Neutrophil (primary cell): Measurements from ENCODE around the gene KCNB1.

Source experiments
- H3K27ac ChIP-seq: fragments of 200-600 bp; sonication (generic); 2 replicates; pipeline ENCODE4 v1.5.1; 2016; ENCODE audit warnings: mild to moderate bottlenecking, moderate library complexity
- H3K27me3 ChIP-seq: fragments of 200-600 bp; sonication (generic); 2 replicates; pipeline ENCODE4 v1.6.0; 2016; ENCODE audit warnings: mild to moderate bottlenecking
- H3K36me3 ChIP-seq: fragments of 200-600 bp; sonication (generic); 2 replicates; pipeline ENCODE4 v1.5.1; 2017
- H3K4me1 ChIP-seq, 2 experiments: fragments of 200-600 bp in 1 of 2; sonication (generic) in 1 of 2; 1 replicate in 1 of 2; 2 replicates in 1 of 2; pipeline versions ENCODE4 v1.5.1 to v1.6.1; 2013 to 2016; ENCODE audit warnings: low read depth in 1 of 2, low read length in 1 of 2, mild to moderate bottlenecking in 1 of 2, moderate library complexity in 1 of 2; ENCODE audit not compliant: control insufficient read depth in 1 of 2, insufficient read depth in 1 of 2
- H3K4me3 ChIP-seq, 2 experiments: fragments of 200-600 bp in 1 of 2; sonication (generic) in 1 of 2; 1 replicate in 1 of 2; 2 replicates in 1 of 2; pipeline ENCODE4 v1.5.1; 2013 to 2016; ENCODE audit warnings: low read depth in 1 of 2, low read length in 1 of 2, mild to moderate bottlenecking in 1 of 2, moderate library complexity in 1 of 2
- H3K9me3 ChIP-seq: fragments of 200-600 bp; sonication (generic); 2 replicates; pipeline ENCODE4 v1.5.1; 2016
- TF ChIP-seq, protein P1 (sequence below): fragments of 200-600 bp; sonication (generic); IDR thresholded peaks from 2 replicates; pipeline ENCODE4 v1.5.1; 2016; ENCODE audit warnings: antibody characterized with exemption

Gene KCNB1

DNA sequence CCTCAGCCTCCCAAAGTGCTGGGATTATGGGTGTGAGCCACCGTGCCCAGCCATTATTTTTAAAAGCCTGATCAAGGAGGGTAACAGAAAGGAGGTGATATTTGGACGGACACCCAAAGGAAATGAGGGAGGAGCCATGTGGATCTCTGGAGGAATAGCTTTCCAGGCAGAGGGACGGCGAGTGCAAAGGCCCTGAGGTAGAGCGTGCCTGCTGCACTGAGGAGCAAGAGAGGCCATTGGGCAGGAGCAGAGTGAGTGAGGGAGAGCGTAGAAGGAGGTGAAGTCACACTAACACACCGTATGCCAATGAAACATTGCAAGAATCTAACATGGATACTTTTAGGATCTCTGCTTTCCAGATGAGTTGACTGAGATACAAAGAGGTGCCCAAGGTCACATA is 145.7 kb downstream of the KCNB1 start:
- H3K27ac ChIP-seq = no peak overlapping the region
- H3K4me1 ChIP-seq = peaks cover 9 to 13% of the 10 kb centered on the region in 2 experiments
- TF ChIP-seq, protein P1, sequence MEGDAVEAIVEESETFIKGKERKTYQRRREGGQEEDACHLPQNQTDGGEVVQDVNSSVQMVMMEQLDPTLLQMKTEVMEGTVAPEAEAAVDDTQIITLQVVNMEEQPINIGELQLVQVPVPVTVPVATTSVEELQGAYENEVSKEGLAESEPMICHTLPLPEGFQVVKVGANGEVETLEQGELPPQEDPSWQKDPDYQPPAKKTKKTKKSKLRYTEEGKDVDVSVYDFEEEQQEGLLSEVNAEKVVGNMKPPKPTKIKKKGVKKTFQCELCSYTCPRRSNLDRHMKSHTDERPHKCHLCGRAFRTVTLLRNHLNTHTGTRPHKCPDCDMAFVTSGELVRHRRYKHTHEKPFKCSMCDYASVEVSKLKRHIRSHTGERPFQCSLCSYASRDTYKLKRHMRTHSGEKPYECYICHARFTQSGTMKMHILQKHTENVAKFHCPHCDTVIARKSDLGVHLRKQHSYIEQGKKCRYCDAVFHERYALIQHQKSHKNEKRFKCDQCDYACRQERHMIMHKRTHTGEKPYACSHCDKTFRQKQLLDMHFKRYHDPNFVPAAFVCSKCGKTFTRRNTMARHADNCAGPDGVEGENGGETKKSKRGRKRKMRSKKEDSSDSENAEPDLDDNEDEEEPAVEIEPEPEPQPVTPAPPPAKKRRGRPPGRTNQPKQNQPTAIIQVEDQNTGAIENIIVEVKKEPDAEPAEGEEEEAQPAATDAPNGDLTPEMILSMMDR = no peak
- no peak overlapping the region for H3K4me3 ChIP-seq
- H3K27me3 ChIP-seq = peaks cover 9% of the 10 kb centered on the region
- H3K9me3 ChIP-seq = no peaks in the 10 kb centered on the region
- no peaks in the 10 kb centered on the region for H3K36me3 ChIP-seq

DNA sequence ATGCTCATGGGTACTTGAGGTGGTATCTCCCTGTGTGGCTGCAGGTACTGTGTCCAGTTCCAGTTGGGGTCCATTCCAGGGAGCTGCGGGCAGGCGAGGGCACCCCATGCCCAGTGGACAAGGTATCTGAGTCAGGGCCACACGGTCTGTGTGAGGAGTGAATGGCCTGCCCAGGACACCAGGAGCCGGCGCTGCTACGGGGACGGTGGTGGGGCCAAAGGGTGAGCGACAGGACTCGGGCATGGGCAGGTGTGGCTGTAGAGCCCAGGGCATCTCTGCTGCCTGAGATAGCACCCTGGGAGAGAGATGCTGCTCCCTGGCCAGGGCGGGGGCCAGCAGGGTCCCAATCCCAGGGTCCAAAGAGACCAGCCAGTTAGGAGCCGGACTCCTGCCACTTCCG is 147.0 kb downstream of the KCNB1 start:
- no peak overlapping the region for H3K27ac ChIP-seq
- no peaks in the 10 kb centered on the region for H3K9me3 ChIP-seq
- no peak overlapping the region for H3K4me3 ChIP-seq
- peaks cover 14% of the 10 kb centered on the region for H3K27me3 ChIP-seq
- TF ChIP-seq, protein P1 = no peak
- peaks cover 9 to 13% of the 10 kb centered on the region in 2 experiments for H3K4me1 ChIP-seq
- no peaks in the 10 kb centered on the region for H3K36me3 ChIP-seq

DNA sequence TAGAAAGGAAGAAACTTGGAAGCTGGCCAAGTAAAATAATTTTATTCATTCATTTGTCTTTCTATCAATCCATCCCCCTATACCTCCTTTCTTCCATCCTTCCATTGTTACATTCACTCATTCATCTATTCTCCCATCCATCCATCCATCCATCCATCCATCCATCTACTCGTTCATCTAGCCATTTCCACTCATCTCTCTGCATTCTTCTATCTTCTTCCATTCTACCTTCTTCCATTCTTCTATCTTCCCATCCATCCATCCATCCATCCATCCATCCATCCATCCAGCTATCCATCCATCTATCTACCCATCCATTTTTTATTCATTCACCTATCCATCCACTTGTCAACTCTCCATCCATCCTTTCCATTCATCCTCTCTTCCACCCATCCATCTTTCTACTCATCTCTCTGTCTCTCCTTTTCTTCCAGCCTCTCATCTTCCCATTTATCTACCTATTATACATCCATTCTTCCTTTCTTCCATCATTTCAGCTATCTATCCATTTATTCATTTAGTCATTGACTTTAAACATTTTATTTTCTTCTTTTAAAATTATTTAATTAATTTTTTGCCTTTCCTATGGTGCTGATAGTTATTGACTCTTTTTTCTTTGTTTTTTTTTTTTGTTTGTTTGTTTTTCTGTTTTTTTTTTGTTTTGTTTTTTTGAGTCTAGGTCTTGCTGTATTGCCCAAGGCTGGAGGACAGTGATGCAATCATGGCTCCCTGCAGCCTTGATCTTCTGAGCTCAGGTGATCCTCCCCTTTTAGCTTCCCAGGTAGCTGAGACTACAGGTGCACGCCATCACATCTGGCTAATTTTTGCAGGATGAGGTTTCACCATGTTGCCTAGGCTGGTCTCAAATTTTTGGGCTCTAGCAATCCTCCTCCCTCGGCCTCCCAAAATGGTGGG is 151.5 kb downstream of the KCNB1 start:
- TF ChIP-seq, protein P1 = no peak
- Histone ChIP-seq H3K36me3 (no peaks in the 10 kb centered on the region), H3K4me1 (peaks cover 9 to 20% of the 10 kb centered on the region in 2 experiments), H3K9me3 (no peaks in the 10 kb centered on the region), H3K4me3 (no peak overlapping the region), H3K27me3 (peaks cover 32% of the 10 kb centered on the region), H3K27ac (no peak overlapping the region)

DNA sequence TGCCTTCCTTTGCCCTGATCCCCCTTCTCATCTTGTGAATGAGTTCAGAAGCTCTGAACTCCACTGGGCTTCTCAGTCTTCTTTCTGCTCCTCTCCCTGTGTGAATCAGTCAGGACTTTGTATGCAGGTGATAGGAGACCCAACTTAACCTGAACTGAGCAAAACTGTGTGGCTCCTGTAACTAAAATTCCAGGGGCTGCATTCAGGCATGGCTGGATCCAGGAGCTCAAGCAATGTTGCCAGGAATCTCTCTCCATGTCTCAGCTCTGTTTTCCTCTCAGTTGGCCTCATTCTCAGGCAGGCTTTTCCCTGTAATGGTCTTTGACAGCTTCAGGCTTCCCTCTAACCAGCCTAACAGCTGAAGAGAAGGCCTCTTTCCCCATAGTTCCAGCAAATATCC is 153.7 kb downstream of the KCNB1 start:
- Histone ChIP-seq H3K4me1 (peaks cover 22 to 35% of the 10 kb centered on the region in 2 experiments), H3K4me3 (no peak overlapping the region), H3K9me3 (no peaks in the 10 kb centered on the region), H3K36me3 (no peaks in the 10 kb centered on the region), H3K27me3 (peaks cover 32% of the 10 kb centered on the region), H3K27ac (no peak overlapping the region)
- TF ChIP-seq, protein P1 = no peak

DNA sequence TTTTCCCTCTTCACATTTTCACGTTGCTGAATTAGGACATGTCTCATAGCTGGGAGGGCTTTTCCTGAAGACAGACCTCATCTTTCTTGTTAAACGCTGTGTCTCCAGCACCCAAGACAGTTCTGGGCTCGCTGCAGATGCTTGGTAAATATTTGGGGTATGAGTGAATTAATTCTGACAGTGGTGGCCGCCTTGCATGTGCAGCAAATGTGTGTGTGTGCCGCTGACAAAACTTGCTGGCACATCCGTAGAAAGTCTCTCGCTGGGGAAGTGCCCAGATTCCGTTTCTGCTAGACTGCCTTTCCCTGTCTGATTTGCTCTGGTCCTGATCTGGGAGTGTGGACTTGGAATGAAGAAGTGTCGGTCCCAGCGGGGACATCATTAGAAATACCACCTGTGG is 156.4 kb downstream of the KCNB1 start:
- H3K27me3 ChIP-seq = peaks cover 23% of the 10 kb centered on the region

More for the DNA sequence above, 156.4 kb downstream of the KCNB1 start:
- H3K27ac ChIP-seq = peak overlapping the region; percentile 94
- H3K36me3 ChIP-seq = no peaks in the 10 kb centered on the region
- TF ChIP-seq, protein P1 = no peak
- H3K4me3 ChIP-seq = no peak overlapping the region
- H3K9me3 ChIP-seq = no peaks in the 10 kb centered on the region
- peaks cover 36 to 48% of the 10 kb centered on the region in 2 experiments for H3K4me1 ChIP-seq
